Measurements from ENCODE around the gene PTAR1.

The PTAR1 gene

GRCh38 chr9:69750085-69750484 lies 9.7 kb downstream of the PTAR1 start:
- DNase-seq (ENCODE audit: low read depth): no peak

GRCh38 chr9:69748304-69748703 lies 11.5 kb downstream of the PTAR1 start:
- no peak for DNase-seq (ENCODE audit: low read depth)

- DNase-seq (ENCODE audit: low read depth): no peak
Measured at GRCh38 chr9:69746859-69747560, 12.8 kb downstream of the PTAR1 start.

GRCh38 chr9:69745716-69746437 lies 13.9 kb downstream of the PTAR1 start:
- no peak for DNase-seq (ENCODE audit: low read depth)

- no peak for DNase-seq (ENCODE audit: low read depth)
Measured at GRCh38 chr9:69744688-69745380, 15.0 kb downstream of the PTAR1 start.

GRCh38 chr9:69743930-69744329 lies 15.9 kb downstream of the PTAR1 start:
- no peak for DNase-seq (ENCODE audit: low read depth)

- DNase-seq (ENCODE audit: low read depth): no peak
Measured at GRCh38 chr9:69740872-69741505, 18.8 kb downstream of the PTAR1 start.

GRCh38 chr9:69731348-69731747 lies 28.5 kb downstream of the PTAR1 start:
- DNase-seq (ENCODE audit: low read depth): no peak

- no peak for DNase-seq (ENCODE audit: low read depth)
Measured at GRCh38 chr9:69719983-69720382, 39.8 kb downstream of the PTAR1 start.

GRCh38 chr9:69719367-69719766 lies 40.4 kb downstream of the PTAR1 start:
- DNase-seq (ENCODE audit: low read depth): no peak

- no peak for DNase-seq (ENCODE audit: low read depth)
Measured at GRCh38 chr9:69718218-69718617, 41.6 kb downstream of the PTAR1 start.

GRCh38 chr9:69715825-69716224 lies 44.0 kb downstream of the PTAR1 start:
- no peak for DNase-seq (ENCODE audit: low read depth)

- no peak for DNase-seq (ENCODE audit: low read depth)
Measured at GRCh38 chr9:69715096-69715495, 44.7 kb downstream of the PTAR1 start.

- no peak for DNase-seq (ENCODE audit: low read depth)
Measured at GRCh38 chr9:69697475-69697874, 62.3 kb downstream of the PTAR1 start.

- no peak for DNase-seq (ENCODE audit: low read depth)
Measured at GRCh38 chr9:69696802-69697201, 63.0 kb downstream of the PTAR1 start.

- no peak for DNase-seq (ENCODE audit: low read depth)
Measured at GRCh38 chr9:69689991-69690538, 69.7 kb downstream of the PTAR1 start.

- DNase-seq (ENCODE audit: low read depth): no peak
Measured at GRCh38 chr9:69683927-69684326, 75.9 kb downstream of the PTAR1 start.

- no peak for DNase-seq (ENCODE audit: low read depth)
Measured at GRCh38 chr9:69678843-69679538, 80.8 kb downstream of the PTAR1 start.

GRCh38 chr9:69677931-69678330 lies 81.9 kb downstream of the PTAR1 start:
- no peak for DNase-seq (ENCODE audit: low read depth)

- DNase-seq (ENCODE audit: low read depth): no peak
Measured at GRCh38 chr9:69675563-69675962, 84.2 kb downstream of the PTAR1 start.

- DNase-seq (ENCODE audit: low read depth): no peak
Measured at GRCh38 chr9:69674716-69675438, 84.9 kb downstream of the PTAR1 start.
